ENCODE results near the gene DLGAP1. TPM values are rescaled to one million over a fixed set of nuclear protein-coding genes. Genes with fewer than 3 reads are reported as not detected.

Gene DLGAP1
- total RNA-seq, 1 experiment from 2014 or later = 23.0 TPM

DNA sequence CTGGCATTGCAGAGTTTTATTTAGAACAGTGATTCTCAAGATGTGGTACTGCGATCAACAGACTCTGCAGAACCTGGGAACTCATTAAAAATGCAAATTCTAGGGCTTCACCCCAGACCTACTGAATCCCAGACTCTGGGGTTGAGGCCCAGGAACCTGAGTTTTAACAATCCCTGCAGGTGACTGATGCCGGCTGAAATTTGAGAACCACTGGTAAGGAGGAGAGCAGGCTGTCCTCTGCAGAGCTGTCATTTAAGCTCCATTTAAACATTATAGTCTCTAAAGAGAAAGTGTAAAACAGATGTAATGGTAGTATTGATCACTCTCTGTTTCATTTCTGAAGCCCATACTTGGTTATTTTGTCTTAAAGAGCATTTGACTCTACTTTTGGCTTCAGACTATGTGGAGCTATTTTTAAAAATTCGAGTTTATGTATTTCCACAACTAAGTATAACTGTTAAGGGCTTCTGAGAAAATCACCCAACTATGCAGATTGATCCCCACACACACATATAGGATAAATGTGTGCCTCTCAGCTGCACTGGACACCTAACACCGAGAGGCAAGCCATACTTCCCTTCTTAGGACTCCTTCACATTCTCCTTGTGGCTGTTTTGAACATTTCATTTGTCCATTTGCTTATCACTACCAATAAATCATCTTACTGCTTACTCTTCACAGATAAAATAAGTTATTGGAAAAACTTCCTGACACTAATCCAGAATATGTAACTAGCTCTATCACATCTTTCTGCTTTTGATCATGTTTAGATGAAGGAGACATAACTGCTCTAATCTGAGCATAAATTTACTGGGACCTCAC, 487.5 kb downstream of the DLGAP1 start:
- H3K27ac Mint-ChIP-seq = no peak overlapping the region
- no peaks in the 10 kb centered on the region; the same call in 1 of the 2 replicates for H3K27me3 Mint-ChIP-seq (ENCODE audit: low read depth)
- no peaks in the 10 kb centered on the region for H3K9me3 Mint-ChIP-seq
- H3K4me3 Mint-ChIP-seq = no peak overlapping the region
- POLR2A ChIA-PET = interaction anchor here (1.1 kb wide), 1 partner anchor 123 kb away, joined by 3 read pairs; no protein-coding TSS in a partner anchor
- DNase-seq (ENCODE audit: low spot score) (peak; percentile 48), ATAC-seq (peak; percentile 92)
- CTCF ChIA-PET = interaction anchor here (0.7 to 2.1 kb wide), 5 partner anchors 28 to 891 kb away, joined by 3 to 13 read pairs (median 7); no protein-coding TSS in a partner anchor
- H3K36me3 Mint-ChIP-seq = no peaks in the 10 kb centered on the region
- TF ChIP-seq TEAD4 (CRISPR knock-in tag; IDR thresholded peaks at IDR 0.05) = no peak
- TF ChIP-seq, protein P1, sequence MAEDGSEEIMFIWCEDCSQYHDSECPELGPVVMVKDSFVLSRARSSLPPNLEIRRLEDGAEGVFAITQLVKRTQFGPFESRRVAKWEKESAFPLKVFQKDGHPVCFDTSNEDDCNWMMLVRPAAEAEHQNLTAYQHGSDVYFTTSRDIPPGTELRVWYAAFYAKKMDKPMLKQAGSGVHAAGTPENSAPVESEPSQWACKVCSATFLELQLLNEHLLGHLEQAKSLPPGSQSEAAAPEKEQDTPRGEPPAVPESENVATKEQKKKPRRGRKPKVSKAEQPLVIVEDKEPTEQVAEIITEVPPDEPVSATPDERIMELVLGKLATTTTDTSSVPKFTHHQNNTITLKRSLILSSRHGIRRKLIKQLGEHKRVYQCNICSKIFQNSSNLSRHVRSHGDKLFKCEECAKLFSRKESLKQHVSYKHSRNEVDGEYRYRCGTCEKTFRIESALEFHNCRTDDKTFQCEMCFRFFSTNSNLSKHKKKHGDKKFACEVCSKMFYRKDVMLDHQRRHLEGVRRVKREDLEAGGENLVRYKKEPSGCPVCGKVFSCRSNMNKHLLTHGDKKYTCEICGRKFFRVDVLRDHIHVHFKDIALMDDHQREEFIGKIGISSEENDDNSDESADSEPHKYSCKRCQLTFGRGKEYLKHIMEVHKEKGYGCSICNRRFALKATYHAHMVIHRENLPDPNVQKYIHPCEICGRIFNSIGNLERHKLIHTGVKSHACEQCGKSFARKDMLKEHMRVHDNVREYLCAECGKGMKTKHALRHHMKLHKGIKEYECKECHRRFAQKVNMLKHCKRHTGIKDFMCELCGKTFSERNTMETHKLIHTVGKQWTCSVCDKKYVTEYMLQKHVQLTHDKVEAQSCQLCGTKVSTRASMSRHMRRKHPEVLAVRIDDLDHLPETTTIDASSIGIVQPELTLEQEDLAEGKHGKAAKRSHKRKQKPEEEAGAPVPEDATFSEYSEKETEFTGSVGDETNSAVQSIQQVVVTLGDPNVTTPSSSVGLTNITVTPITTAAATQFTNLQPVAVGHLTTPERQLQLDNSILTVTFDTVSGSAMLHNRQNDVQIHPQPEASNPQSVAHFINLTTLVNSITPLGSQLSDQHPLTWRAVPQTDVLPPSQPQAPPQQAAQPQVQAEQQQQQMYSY (CRISPR knock-in tag; IDR thresholded peaks at IDR 0.05) = 0 out of 2 replicates have a peak, but pooled peaks have one; percentile 24
- H3K4me1 Mint-ChIP-seq = peaks cover 44% of the 10 kb centered on the region

DNA sequence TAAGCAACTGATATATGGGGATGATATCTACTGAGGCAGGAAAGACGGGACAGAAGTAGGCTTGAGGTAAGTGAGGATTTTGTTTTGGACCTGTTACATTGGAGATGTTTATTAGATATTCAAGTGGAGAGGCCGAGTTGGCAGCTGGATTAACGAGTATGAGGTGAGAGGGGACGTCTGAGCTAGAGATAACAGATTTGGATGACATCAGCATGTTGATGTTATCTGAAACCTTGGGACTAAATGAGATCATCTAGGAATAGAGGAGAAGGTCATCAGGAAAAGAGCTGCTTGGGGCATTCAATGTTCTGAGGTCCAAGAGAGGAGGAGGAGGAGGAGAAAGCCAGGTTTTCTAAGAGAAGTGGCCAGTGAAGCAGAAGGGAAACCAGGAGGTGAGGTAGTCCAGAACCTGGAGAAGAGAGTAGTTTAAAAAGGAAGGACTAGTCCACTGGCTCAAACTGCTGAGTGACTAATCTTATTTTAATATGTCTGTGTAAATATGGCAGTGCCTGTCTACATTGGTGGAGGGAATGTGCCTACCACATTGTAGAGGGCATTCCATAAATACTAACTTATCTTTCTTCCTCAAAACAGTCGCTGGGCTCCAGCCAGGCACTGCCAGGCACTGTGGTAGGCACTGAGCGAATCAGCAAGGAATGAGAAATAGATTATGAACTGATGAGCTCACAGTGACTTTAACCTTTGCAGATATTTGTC, 488.3 kb downstream of the DLGAP1 start:
- no peak for DNase-seq (ENCODE audit: low spot score)
- ATAC-seq = no peak; the same call in 1 of the 2 replicates
- H3K9me3 Mint-ChIP-seq = no peaks in the 10 kb centered on the region
- ChIA-PET CTCF (interaction anchor here (1.2 to 2.1 kb wide), 4 partner anchors 29 to 264 kb away, joined by 3 to 13 read pairs (median 8); no protein-coding TSS in a partner anchor), POLR2A (interaction anchor here (1.1 kb wide), 1 partner anchor 122 kb away, joined by 3 read pairs; no protein-coding TSS in a partner anchor)
- H3K4me1 Mint-ChIP-seq = peaks cover 40% of the 10 kb centered on the region
- no peak overlapping the region for H3K4me3 Mint-ChIP-seq
- no peaks in the 10 kb centered on the region for H3K36me3 Mint-ChIP-seq
- H3K27me3 Mint-ChIP-seq (ENCODE audit: low read depth) = no peaks in the 10 kb centered on the region; the same call in 1 of the 2 replicates
- H3K27ac Mint-ChIP-seq = no peak overlapping the region
- TF ChIP-seq ATF1 (CRISPR knock-in tag; IDR thresholded peaks at IDR 0.05) = no peak
- TF ChIP-seq ZNF396 (CRISPR knock-in tag; IDR thresholded peaks at IDR 0.05; ENCODE audit: borderline replicate concordance) = no peak
- no peak for TF ChIP-seq KAT7 (CRISPR knock-in tag; IDR thresholded peaks at IDR 0.05; ENCODE audit: borderline replicate concordance)
- no peak for TF ChIP-seq TEAD1 (CRISPR knock-in tag; IDR thresholded peaks at IDR 0.05)
- TF ChIP-seq ZNF423 (CRISPR knock-in tag; IDR thresholded peaks at IDR 0.05) = no peak
- TF ChIP-seq TCF7 (CRISPR knock-in tag; IDR thresholded peaks at IDR 0.05; ENCODE audit: low read depth) = no peak
- TF ChIP-seq OVOL2 (CRISPR knock-in tag; IDR thresholded peaks at IDR 0.05; ENCODE audit: borderline replicate concordance) = no peak
- TF ChIP-seq, protein P2, sequence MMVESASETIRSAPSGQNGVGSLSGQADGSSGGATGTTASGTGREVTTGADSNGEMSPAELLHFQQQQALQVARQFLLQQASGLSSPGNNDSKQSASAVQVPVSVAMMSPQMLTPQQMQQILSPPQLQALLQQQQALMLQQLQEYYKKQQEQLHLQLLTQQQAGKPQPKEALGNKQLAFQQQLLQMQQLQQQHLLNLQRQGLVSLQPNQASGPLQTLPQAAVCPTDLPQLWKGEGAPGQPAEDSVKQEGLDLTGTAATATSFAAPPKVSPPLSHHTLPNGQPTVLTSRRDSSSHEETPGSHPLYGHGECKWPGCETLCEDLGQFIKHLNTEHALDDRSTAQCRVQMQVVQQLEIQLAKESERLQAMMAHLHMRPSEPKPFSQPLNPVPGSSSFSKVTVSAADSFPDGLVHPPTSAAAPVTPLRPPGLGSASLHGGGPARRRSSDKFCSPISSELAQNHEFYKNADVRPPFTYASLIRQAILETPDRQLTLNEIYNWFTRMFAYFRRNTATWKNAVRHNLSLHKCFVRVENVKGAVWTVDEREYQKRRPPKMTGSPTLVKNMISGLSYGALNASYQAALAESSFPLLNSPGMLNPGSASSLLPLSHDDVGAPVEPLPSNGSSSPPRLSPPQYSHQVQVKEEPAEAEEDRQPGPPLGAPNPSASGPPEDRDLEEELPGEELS (CRISPR knock-in tag; IDR thresholded peaks at IDR 0.05) = no peak
- no peak for TF ChIP-seq ZNF671 (CRISPR knock-in tag; IDR thresholded peaks at IDR 0.05)
- TF ChIP-seq, protein P3, sequence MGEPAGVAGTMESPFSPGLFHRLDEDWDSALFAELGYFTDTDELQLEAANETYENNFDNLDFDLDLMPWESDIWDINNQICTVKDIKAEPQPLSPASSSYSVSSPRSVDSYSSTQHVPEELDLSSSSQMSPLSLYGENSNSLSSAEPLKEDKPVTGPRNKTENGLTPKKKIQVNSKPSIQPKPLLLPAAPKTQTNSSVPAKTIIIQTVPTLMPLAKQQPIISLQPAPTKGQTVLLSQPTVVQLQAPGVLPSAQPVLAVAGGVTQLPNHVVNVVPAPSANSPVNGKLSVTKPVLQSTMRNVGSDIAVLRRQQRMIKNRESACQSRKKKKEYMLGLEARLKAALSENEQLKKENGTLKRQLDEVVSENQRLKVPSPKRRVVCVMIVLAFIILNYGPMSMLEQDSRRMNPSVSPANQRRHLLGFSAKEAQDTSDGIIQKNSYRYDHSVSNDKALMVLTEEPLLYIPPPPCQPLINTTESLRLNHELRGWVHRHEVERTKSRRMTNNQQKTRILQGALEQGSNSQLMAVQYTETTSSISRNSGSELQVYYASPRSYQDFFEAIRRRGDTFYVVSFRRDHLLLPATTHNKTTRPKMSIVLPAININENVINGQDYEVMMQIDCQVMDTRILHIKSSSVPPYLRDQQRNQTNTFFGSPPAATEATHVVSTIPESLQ (CRISPR knock-in tag; IDR thresholded peaks at IDR 0.05) = no peak
- TF ChIP-seq, protein P4, sequence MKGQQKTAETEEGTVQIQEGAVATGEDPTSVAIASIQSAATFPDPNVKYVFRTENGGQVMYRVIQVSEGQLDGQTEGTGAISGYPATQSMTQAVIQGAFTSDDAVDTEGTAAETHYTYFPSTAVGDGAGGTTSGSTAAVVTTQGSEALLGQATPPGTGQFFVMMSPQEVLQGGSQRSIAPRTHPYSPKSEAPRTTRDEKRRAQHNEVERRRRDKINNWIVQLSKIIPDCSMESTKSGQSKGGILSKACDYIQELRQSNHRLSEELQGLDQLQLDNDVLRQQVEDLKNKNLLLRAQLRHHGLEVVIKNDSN (CRISPR knock-in tag; IDR thresholded peaks at IDR 0.05) = no peak
- TF ChIP-seq, protein P5, sequence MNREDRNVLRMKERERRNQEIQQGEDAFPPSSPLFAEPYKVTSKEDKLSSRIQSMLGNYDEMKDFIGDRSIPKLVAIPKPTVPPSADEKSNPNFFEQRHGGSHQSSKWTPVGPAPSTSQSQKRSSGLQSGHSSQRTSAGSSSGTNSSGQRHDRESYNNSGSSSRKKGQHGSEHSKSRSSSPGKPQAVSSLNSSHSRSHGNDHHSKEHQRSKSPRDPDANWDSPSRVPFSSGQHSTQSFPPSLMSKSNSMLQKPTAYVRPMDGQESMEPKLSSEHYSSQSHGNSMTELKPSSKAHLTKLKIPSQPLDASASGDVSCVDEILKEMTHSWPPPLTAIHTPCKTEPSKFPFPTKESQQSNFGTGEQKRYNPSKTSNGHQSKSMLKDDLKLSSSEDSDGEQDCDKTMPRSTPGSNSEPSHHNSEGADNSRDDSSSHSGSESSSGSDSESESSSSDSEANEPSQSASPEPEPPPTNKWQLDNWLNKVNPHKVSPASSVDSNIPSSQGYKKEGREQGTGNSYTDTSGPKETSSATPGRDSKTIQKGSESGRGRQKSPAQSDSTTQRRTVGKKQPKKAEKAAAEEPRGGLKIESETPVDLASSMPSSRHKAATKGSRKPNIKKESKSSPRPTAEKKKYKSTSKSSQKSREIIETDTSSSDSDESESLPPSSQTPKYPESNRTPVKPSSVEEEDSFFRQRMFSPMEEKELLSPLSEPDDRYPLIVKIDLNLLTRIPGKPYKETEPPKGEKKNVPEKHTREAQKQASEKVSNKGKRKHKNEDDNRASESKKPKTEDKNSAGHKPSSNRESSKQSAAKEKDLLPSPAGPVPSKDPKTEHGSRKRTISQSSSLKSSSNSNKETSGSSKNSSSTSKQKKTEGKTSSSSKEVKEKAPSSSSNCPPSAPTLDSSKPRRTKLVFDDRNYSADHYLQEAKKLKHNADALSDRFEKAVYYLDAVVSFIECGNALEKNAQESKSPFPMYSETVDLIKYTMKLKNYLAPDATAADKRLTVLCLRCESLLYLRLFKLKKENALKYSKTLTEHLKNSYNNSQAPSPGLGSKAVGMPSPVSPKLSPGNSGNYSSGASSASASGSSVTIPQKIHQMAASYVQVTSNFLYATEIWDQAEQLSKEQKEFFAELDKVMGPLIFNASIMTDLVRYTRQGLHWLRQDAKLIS (CRISPR knock-in tag; IDR thresholded peaks at IDR 0.05; ENCODE audit: borderline replicate concordance) = no peak
- TF ChIP-seq, protein P6, sequence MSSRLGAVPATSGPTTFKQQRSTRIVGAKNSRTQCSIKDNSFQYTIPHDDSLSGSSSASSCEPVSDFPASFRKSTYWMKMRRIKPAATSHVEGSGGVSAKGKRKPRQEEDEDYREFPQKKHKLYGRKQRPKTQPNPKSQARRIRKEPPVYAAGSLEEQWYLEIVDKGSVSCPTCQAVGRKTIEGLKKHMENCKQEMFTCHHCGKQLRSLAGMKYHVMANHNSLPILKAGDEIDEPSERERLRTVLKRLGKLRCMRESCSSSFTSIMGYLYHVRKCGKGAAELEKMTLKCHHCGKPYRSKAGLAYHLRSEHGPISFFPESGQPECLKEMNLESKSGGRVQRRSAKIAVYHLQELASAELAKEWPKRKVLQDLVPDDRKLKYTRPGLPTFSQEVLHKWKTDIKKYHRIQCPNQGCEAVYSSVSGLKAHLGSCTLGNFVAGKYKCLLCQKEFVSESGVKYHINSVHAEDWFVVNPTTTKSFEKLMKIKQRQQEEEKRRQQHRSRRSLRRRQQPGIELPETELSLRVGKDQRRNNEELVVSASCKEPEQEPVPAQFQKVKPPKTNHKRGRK (CRISPR knock-in tag; IDR thresholded peaks at IDR 0.05; ENCODE audit: borderline replicate concordance) = no peak

Data from WTC11 (cell line).